Measurements from ENCODE around the gene DNAH10.

Gene DNAH10

DNA sequence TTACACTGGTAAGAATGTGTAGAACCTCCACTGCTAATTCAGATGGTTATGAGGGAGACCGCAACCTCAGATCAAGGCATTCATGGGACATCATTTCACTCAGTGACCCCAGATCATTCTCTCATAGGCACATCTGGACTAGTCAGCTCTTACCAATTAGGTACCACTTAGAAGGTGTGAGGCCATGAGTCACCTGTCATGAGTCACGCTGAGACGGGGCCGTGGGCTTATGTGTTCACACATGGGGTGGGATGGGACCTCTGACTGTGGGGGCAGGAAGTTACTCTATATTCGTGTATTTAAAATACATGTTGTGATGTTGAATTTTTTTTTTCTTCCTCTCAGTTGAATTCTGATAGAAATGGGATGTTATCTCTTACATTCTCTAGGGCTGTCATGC lies 154.6 kb downstream of the DNAH10 start:
- TF ChIP-seq, protein P1, sequence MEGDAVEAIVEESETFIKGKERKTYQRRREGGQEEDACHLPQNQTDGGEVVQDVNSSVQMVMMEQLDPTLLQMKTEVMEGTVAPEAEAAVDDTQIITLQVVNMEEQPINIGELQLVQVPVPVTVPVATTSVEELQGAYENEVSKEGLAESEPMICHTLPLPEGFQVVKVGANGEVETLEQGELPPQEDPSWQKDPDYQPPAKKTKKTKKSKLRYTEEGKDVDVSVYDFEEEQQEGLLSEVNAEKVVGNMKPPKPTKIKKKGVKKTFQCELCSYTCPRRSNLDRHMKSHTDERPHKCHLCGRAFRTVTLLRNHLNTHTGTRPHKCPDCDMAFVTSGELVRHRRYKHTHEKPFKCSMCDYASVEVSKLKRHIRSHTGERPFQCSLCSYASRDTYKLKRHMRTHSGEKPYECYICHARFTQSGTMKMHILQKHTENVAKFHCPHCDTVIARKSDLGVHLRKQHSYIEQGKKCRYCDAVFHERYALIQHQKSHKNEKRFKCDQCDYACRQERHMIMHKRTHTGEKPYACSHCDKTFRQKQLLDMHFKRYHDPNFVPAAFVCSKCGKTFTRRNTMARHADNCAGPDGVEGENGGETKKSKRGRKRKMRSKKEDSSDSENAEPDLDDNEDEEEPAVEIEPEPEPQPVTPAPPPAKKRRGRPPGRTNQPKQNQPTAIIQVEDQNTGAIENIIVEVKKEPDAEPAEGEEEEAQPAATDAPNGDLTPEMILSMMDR (IDR thresholded peaks at IDR 0.05; ENCODE audit: borderline replicate concordance, insufficient read depth, low read depth, low read length) = no peak

DNA sequence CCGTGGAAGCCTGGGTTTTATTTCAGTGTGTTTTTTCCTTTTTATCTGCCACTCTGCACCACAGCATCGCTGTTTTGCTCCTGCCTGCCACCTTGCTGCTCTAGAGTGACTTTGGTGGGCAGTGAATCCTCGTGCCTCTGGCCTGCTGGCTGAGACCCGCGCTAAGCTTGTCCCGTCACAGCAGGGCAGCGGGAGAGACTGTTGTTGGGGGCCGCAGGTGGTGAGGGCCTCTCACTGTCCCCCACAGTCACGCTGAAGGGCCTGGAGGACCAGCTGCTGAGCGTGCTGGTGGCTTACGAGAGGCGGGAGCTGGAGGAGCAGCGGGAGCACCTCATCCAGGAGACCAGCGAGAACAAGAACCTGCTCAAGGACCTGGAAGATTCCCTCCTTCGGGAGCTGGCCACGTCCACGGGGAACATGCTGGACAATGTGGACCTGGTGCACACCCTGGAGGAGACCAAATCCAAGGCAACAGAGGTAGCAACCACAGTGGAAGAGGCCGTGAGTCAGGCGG lies 155.3 kb downstream of the DNAH10 start:
- no peak overlapping the region for H3K4me3 ChIP-seq (ENCODE audit: low read depth, low read length)
- TF ChIP-seq, protein P1 (IDR thresholded peaks at IDR 0.05; ENCODE audit: borderline replicate concordance, insufficient read depth, low read depth, low read length) = no peak

More for the DNA sequence above, 154.6 kb downstream of the DNAH10 start:
- H3K4me3 ChIP-seq (ENCODE audit: low read depth, low read length) = no peak overlapping the region

DNA sequence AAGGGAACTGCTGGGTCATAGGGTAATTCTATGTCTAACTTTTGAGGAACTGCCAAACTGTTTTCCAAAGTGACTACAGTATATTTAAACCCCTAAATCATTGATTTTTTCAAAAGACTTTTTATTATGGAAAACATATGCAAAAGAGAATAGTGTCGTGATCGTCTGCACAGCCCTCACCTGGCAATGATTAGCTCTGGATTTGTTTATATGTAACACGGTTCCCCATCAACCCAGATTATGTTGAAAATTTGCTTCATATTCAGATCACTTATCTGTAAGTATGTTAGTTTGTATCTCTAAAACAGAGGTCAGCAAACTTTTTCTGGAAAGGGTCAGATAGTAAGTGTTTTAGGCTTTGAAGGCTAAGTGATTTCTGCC lies 157.9 kb downstream of the DNAH10 start:
- no peak overlapping the region for H3K4me3 ChIP-seq (ENCODE audit: low read depth, low read length)
- TF ChIP-seq, protein P1 (IDR thresholded peaks at IDR 0.05; ENCODE audit: borderline replicate concordance, insufficient read depth, low read depth, low read length) = no peak

DNA sequence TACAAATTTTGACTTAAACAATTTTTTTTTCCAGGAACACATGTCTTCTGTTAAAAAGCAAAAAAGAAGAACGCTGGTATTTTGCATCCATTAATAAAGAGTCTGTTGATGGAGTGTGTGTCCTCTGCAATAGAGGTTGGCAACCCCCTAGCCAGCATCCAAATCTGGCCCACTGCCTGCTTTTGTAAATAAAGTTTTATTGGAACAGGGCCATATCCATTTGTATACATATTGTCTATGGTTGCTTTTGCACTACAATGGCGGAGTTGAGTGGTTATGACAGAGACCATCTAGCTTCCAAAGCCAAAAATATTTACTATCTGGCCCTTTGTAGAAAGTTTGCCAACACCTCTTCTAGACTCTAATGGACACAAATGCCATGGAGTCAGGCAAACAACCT lies 160.9 kb downstream of the DNAH10 start:
- TF ChIP-seq, protein P1 (IDR thresholded peaks at IDR 0.05; ENCODE audit: borderline replicate concordance, insufficient read depth, low read depth, low read length) = no peak
- H3K4me3 ChIP-seq (ENCODE audit: low read depth, low read length) = no peak overlapping the region

DNA sequence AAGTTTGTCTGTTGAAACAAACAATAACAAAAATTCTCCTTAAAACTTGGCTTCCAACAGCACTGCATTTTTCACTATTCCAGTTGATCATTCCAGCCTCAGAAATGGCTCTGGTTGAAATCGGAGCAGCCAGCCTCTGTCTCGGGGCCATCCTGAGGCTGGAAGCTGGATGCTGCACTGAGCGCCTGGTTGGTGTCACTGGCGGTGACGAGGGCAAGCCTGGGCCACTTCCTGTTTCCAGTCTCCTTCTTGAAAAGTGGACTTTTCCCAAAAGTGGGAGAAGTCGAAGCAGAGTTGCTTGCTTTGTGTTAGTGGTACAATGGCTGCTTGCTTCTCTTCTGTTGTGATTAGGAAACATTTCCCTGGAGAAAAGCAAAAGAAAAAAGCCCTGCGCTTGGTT lies 161.8 kb downstream of the DNAH10 start:
- H3K4me3 ChIP-seq (ENCODE audit: low read depth, low read length) = no peak overlapping the region
- TF ChIP-seq, protein P1 (IDR thresholded peaks at IDR 0.05; ENCODE audit: borderline replicate concordance, insufficient read depth, low read depth, low read length) = no peak

DNA sequence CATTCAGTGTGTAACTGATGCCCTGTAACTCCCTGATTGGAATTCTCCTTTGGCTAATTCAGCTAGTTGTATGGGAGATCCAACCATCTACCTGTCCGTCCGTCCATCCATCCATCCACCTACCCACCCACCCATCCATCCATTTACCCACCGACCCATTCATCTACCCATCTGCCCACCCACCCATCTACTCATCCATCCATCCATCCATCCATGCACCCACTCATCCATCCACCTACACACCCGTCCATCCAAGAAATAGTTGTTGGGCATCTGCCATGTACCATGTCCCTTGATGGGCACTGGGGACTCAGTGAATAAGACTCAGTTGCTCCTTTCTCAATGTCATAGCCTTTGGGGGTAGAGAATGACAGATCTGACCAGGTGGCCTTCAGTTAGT lies 162.4 kb downstream of the DNAH10 start:
- no peak overlapping the region for H3K4me3 ChIP-seq (ENCODE audit: low read depth, low read length)
- TF ChIP-seq, protein P1 (IDR thresholded peaks at IDR 0.05; ENCODE audit: borderline replicate concordance, insufficient read depth, low read depth, low read length) = no peak

DNA sequence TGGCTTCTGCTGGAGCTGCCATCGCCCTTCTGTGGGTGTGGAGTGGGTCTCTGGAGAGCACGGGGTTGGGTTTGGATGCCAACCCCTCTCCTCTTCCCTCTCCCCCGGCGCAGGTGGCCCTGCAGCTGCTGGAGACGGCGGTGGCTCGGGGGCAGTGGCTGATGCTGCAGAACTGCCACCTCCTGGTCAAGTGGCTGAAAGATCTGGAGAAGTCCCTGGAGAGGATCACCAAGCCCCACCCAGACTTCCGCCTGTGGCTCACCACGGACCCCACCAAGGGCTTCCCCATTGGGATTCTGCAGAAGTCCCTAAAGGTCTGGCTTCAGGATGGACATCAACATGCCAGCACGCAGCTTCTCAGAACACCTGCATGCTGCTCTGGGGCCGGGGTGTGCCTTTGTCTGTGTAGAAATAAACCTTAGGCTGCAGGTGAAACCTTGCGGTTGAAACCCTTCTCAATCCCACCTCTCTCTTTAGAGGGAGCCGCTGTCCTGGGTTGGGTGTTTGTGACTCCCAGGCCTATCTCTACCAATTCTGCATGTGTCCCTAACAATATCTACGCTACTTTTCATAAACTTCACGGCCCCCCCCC lies 166.3 kb downstream of the DNAH10 start:
- no peak overlapping the region for H3K4me3 ChIP-seq (ENCODE audit: low read depth, low read length)
- TF ChIP-seq, protein P1 (IDR thresholded peaks at IDR 0.05; ENCODE audit: borderline replicate concordance, insufficient read depth, low read depth, low read length) = no peak

Measured in GM12875 (cell line).